Stomach (tissue), 9 donors: ENCODE data around the gene ZNF785. TPM values are rescaled to one million over a fixed set of nuclear protein-coding genes. Genes with fewer than 3 reads are reported as not detected.

Experiments
- DNase-seq, 2 donors: peaks; one replicate each; pipeline versions ENCODE4 v3.0.0 to v3.0.0-alpha.2; 2013 to 2019
- H3K27ac ChIP-seq, 5 donors: fragments of 200-600 bp in 4 of 5; sonication (generic) in 4 of 5; one replicate each; pipeline ENCODE4 v1.5.1; 2013 to 2019; ENCODE audit warnings: mild to moderate bottlenecking in 1 of 5, moderate library complexity in 1 of 5
- H3K27me3 ChIP-seq, 3 donors: fragments of 200-600 bp; sonication (generic); one replicate each; pipeline ENCODE4 v1.5.1; 2017 to 2019; ENCODE audit warnings: mixed run types in 1 of 3
- H3K36me3 ChIP-seq, 4 donors: fragments of 200-600 bp; sonication (generic); 1 replicate in 3 of 4; 2 replicates in 1 of 4; pipeline ENCODE4 v1.5.1; 2016 to 2019
- H3K4me1 ChIP-seq, 4 donors: fragments of 200-600 bp; sonication (generic); one replicate each; pipeline ENCODE4 v1.5.1; 2016 to 2019
- H3K4me3 ChIP-seq, 4 donors: fragments of 200-600 bp; sonication (generic) in 3 of 4; one replicate each; pipeline ENCODE4 v1.5.1; 2016 to 2019; ENCODE audit warnings: mild to moderate bottlenecking in 1 of 4
- H3K9me3 ChIP-seq, 4 donors: fragments of 200-600 bp; sonication (generic); one replicate each; pipeline ENCODE4 v1.5.1; 2016 to 2019
- EP300 ChIP-seq: sonication (generic); formaldehyde crosslinking; IDR thresholded peaks from one replicate; pipeline ENCODE4 v1.6.1; 2017; ENCODE audit warnings: antibody characterized with exemption
- POLR2A ChIP-seq, 4 donors: fragments of 450-650 bp; IDR thresholded peaks; one replicate each; pipeline ENCODE4 v1.6.1; 2016; ENCODE audit warnings: antibody characterized with exemption in 4 of 4, control low read depth in 2 of 4, mild to moderate bottlenecking in 1 of 4, moderate library complexity in 1 of 4
- POLR2AphosphoS5 ChIP-seq, 3 donors: sonication (generic); formaldehyde crosslinking; IDR thresholded peaks; one replicate each; pipeline ENCODE4 v1.6.1; 2016; ENCODE audit warnings: antibody characterized with exemption in 3 of 3
- WGBS, 5 donors: extraction: QIAGEN DNeasy Blood & Tissue Kit in 3 of 5; methylation state at CpG; one replicate each; pipeline versions ENCODE4 v1.1.5 to v1.1.7; 2013 to 2018; 5-methylcytosine and 5-hydroxymethylcytosine counted together
- intact Hi-C: fragments of 100-400 bp; cut with DNase I; formaldehyde crosslinking; loops from one replicate; pipeline ENCODE4 v1.15.1; 2023; ENCODE audit warnings: low total_unique reads
- polyA plus RNA-seq, 3 donors: library from polyadenylated mRNA; stranded (reverse); fragments of 200-250 nt; gene quantifications; one replicate each; pipeline ENCODE4 v1.2.3, GENCODE V29; 2013
- total RNA-seq, 5 donors: library from RNA; depleted of rRNA; stranded (reverse); fragments of >200 nt; gene quantifications; one replicate each; pipeline versions ENCODE4 v1.1.0 to v1.2.3, GENCODE V29; 2014 to 2016
- TF ChIP-seq, protein P1 (sequence below), 7 experiments: fragments of 450-650 bp in 4 of 7; fragments of 200-600 bp in 3 of 7; sonication (generic) in 3 of 7; IDR thresholded peaks; one replicate each; pipeline ENCODE4 v1.5.1; 2016 to 2019; ENCODE audit warnings: antibody characterized with exemption in 7 of 7, control low read depth in 2 of 7, mild to moderate bottlenecking in 1 of 7
- donor health status: healthy with polysubstance abuse.
- donor health status: Bipolar disorder and iron deficiency.
- donor health status: healthy.

ZNF785 gene
- total and polyA plus RNA-seq, 8 donors: 3.8 to 49.0 (median 8.4) TPM

DNA sequence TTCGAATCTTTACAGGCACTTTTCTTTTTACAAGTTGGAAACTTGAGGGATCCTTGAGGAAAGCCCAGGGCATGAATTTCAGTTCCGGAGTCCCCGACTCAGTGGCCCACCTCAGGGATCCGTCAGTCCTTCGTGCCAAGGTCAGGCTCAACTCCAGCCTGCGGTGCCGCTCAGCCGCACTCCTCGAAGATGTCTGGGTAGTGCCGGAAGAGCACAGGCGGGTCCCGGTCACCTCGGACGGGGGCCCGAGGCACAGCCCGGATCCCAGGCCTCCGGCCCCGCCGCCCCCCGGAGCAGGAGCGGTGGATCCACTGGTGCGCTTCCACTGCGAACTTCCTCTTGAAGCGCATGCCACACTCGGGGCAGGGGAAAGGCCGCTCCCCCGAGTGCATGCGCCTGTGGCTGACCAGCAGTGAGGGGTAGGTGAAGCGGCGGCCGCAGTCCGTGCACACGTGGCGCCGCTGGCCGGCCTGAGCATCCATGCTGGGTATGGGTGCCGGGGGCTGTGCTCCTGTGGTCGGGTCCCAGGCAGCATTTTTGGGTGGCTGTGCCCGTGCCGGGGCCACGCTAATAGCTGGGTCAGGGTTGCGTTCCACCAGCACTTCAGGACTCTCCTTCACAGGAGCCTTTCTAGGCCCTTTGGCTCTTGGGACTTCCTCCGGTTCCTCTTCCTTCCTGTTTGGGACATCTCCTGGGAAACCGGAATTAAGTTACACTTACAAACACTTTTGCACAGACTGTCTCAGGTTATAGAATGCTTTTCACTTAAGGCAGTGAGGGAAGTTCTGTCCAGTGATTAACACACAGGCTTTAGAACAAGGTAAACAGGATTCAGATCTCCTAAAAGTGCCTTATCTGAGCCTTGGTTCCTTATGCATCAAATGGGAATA is 15.5 kb downstream of the ZNF785 start:
- Histone ChIP-seq H3K9me3 (no peaks in the 10 kb centered on the region), H3K4me3 (peak overlapping the region in 3 of 4 donors; percentile 77 to 81 (median 81)), H3K4me1 (peaks cover 19 to 53% (median 25%) of the 10 kb centered on the region in 4 donors), H3K36me3 (peaks cover 0 to 5% (median 2%) of the 10 kb centered on the region in 4 donors), H3K27ac (peak overlapping the region in 4 of 5 donors; percentile 92 to 99 (median 96)), H3K27me3 (no peaks in the 10 kb centered on the region)
- intact Hi-C loops: loop anchor here (10.0 kb wide), 1 partner anchor 85 kb away; the partner anchor contains the start of genes FBRS and PRR14
- no peak for DNase-seq
- TF ChIP-seq POLR2A (IDR thresholded peaks at IDR 0.05) (no peak), POLR2AphosphoS5 (IDR thresholded peaks at IDR 0.05) (no peak), EP300 (no peak)
- TF ChIP-seq, protein P1, sequence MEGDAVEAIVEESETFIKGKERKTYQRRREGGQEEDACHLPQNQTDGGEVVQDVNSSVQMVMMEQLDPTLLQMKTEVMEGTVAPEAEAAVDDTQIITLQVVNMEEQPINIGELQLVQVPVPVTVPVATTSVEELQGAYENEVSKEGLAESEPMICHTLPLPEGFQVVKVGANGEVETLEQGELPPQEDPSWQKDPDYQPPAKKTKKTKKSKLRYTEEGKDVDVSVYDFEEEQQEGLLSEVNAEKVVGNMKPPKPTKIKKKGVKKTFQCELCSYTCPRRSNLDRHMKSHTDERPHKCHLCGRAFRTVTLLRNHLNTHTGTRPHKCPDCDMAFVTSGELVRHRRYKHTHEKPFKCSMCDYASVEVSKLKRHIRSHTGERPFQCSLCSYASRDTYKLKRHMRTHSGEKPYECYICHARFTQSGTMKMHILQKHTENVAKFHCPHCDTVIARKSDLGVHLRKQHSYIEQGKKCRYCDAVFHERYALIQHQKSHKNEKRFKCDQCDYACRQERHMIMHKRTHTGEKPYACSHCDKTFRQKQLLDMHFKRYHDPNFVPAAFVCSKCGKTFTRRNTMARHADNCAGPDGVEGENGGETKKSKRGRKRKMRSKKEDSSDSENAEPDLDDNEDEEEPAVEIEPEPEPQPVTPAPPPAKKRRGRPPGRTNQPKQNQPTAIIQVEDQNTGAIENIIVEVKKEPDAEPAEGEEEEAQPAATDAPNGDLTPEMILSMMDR (IDR thresholded peaks at IDR 0.05): no peak
- 76 to 88% (median 86%) methylated on average over 11 to 44 of the region's 44 CpGs for WGBS, 5 donors

DNA sequence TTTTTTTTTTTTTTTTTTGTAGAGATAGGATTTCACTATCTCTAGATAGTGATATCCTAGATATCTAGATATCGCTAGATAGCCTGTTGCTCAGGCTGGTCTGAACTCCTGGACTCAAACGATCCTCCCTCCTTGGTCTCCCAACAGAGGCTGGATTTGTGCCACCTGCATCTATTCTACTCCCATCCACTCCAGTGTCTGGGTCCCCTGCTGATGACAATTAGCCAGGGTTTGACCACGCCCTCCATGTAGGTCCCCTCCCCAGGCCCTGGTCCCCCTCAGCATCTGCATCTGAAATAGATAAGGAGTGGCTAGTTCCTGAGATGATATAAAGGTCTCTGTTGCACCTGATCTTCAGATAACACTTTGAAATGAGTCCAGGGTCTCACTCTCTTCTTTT is 16.2 kb downstream of the ZNF785 start:
- no peak overlapping the region for H3K4me3 ChIP-seq
- H3K27ac ChIP-seq: no peak overlapping the region
- 90 to 93% (median 91%) methylated on average over 3 of the region's 3 CpGs for WGBS, 5 donors
- H3K9me3 ChIP-seq: no peaks in the 10 kb centered on the region
- H3K27me3 ChIP-seq: no peaks in the 10 kb centered on the region
- TF ChIP-seq POLR2A (IDR thresholded peaks at IDR 0.05) (no peak), EP300 (no peak), POLR2AphosphoS5 (IDR thresholded peaks at IDR 0.05) (no peak)
- TF ChIP-seq, protein P1 (IDR thresholded peaks at IDR 0.05): no peak
- DNase-seq: no peak
- peaks cover 0 to 5% (median 2%) of the 10 kb centered on the region in 4 donors for H3K36me3 ChIP-seq
- peaks cover 19 to 50% (median 25%) of the 10 kb centered on the region in 4 donors for H3K4me1 ChIP-seq
- intact Hi-C loops: loop anchor here (10.0 kb wide), 1 partner anchor 86 kb away; the partner anchor contains the start of genes FBRS and PRR14

DNA sequence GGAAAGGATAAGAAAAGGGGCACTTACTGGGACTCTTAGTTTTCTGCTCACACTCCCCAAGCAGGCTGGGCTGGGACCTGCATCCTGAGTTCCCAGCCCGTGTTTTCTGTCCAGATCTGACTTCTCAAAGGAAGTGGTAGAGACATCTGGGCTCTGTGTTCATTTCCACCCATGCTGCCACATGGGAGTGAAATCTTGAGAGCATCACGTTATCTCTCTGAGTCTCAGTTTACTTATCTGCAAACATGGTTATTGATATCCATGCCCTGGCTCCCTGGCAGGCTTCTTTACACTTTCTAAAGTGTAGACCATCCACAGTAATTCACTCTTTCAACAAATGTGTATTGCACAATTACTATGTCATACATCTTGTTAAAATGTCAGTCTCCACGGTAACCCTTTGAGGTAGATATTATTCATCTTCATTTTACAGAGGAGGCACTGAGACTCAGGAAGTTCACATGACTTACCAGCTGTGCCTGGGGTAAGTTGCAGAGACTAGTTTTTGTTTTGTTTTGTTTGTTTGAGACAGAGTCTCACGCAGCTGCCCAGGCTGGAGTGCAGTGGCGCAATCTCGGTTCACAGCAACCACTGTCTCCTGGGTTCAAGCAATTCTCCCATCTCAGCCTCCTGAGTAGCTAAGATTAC is 17.4 kb downstream of the ZNF785 start:
- Histone ChIP-seq H3K36me3 (peaks cover 0 to 5% (median 2%) of the 10 kb centered on the region in 4 donors), H3K9me3 (no peaks in the 10 kb centered on the region), H3K4me1 (peaks cover 19 to 45% (median 25%) of the 10 kb centered on the region in 4 donors), H3K27ac (peak overlapping the region in 3 of 5 donors; percentile 7 to 63 (median 37)), H3K27me3 (no peaks in the 10 kb centered on the region), H3K4me3 (no peak overlapping the region)
- intact Hi-C loops: loop anchor here (10.0 kb wide), 1 partner anchor 87 kb away; the partner anchor contains the start of genes FBRS and PRR14
- DNase-seq: peak in 1 of 2 donors; percentile 72
- WGBS, 5 donors: 53 to 80% (median 63%) methylated on average over 6 of the region's 6 CpGs
- TF ChIP-seq EP300 (no peak), POLR2A (IDR thresholded peaks at IDR 0.05) (no peak), POLR2AphosphoS5 (IDR thresholded peaks at IDR 0.05) (no peak)
- TF ChIP-seq, protein P1 (IDR thresholded peaks at IDR 0.05): no peak
